Fibroblast of mammary gland (primary cell): Measurements from ENCODE around the gene HYPK.
"Not testable (repeated sequence)": the region's sequence is repeated elsewhere in the genome, so short reads cannot be mapped to it uniquely, and the experiment has no call there.

Experiments used
- DNase-seq: peaks from one replicate; pipeline ENCODE4 v3.0.0-alpha.2; 2010; ENCODE audit warnings: low read depth
- H3K4me3 ChIP-seq: 2 replicates; pipeline ENCODE4 v1.5.1; 2011; ENCODE audit warnings: low read depth, mild to moderate bottlenecking, low read length, moderate library complexity; ENCODE audit not compliant: control insufficient read depth
- TF ChIP-seq, protein P1 (sequence below): conservative IDR thresholded peaks from 2 replicates; pipeline ENCODE4 v1.5.1; 2011; ENCODE audit warnings: low read depth, low read length, inconsistent platforms; ENCODE audit not compliant: control insufficient read depth, insufficient read depth

The HYPK gene

GRCh38 chr15:43795197-43795596 is 5.2 kb upstream of the HYPK start:
- DNase-seq: no peak
- no peak overlapping the region for H3K4me3 ChIP-seq
- TF ChIP-seq, protein P1, sequence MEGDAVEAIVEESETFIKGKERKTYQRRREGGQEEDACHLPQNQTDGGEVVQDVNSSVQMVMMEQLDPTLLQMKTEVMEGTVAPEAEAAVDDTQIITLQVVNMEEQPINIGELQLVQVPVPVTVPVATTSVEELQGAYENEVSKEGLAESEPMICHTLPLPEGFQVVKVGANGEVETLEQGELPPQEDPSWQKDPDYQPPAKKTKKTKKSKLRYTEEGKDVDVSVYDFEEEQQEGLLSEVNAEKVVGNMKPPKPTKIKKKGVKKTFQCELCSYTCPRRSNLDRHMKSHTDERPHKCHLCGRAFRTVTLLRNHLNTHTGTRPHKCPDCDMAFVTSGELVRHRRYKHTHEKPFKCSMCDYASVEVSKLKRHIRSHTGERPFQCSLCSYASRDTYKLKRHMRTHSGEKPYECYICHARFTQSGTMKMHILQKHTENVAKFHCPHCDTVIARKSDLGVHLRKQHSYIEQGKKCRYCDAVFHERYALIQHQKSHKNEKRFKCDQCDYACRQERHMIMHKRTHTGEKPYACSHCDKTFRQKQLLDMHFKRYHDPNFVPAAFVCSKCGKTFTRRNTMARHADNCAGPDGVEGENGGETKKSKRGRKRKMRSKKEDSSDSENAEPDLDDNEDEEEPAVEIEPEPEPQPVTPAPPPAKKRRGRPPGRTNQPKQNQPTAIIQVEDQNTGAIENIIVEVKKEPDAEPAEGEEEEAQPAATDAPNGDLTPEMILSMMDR: no peak

DNA sequence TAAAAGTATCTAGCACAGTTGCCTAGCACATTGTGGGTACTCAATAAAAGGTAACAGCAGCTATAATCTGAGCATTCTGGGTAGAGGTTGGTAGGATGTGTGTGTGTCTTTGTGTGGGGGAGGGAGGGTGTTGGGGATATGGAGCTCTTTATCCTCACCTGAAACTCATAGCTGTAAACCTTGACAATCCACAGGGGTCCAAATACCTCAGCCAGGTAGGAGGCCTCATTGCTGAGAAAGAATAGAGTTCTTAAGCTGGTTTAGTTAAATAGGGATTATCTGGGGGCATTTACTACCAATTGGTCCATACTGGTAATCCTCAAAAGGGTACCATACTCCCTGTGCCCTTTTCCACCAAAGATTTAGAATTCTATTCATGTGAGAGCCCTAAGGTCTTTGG is 4.4 kb upstream of the HYPK start:
- TF ChIP-seq, protein P1: no peak
- no peak for DNase-seq

DNA sequence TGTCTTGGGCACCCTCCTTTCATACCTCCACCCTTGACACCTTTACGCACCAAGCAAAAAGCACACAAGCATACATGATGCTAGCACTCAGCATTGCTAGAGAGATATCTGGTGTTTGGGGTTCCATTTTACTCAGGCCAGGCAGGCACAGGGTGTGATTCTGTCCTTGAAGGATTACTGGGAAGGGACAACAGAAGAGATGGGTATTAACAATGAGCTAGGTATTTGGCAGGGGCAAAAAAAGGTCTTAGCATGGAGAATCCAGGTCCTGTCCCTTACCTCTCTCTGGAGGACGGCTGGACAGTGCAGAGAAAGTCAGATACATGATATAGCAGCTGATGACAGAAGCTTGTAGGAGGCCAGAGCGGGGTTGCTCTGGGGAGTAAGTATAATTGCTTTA is 3.8 kb upstream of the HYPK start:
- DNase-seq: no peak
- H3K4me3 ChIP-seq: no peak overlapping the region
- TF ChIP-seq, protein P1: no peak

More for the DNA sequence above, 4.4 kb upstream of the HYPK start:
- no peak overlapping the region for H3K4me3 ChIP-seq

DNA sequence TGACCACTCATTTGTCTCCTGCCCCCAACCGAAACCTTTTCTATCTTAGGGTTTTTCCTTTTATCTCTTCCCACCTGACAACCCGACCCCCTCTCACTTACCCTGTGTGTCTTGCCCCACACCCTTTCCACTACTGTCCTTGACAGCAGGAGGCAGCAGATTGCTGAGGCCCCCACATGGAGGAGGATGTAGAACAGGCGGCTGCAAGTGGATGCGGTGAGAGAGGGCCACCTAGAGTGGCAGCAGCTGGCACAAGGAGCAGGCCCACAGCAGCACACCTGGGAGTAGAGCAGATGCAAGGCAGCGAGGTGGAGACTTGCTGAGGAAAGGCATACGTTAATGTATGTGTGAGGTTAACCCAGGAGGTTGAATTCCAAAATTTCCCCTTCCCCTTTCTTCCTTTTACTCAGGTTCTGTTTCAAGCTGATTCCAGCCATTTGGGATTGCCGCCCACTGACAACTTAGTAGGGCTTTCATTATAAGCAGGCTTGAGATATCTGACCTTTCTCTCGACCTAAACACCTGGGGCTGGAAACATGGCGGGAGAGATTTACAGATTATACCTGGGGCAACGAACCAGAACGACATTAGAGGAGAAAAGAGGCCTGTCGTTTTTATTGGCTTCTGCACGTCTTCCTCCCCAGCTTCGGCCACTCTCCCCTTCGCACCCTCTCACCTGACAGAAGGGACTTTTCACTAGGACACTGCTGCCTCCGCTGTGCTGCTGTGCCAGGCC is 1.0 kb upstream of the HYPK start:
- TF ChIP-seq, protein P1: no peak
- DNase-seq: no peak
- no peak overlapping the region for H3K4me3 ChIP-seq

DNA sequence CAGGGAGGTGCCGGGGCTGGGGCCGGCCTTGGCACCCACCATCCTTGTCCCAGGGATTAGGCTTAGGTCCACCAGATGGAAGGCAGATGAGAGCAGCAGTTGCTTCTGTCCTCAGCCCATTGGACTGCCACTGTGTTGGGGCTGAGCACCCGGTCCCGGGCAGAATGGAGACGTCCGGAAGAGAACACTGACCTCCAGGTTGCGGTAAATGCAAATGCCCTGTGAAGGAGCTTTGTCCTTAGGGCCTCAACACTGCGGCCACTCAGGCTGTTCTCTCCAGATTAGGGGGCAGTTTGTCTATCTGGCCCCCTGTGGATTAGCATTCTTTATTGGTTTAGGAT is 484 bp upstream of the HYPK start, which contains the start of gene SERINC4:
Gene SERINC4, minus strand, starts transcription at position 276 of the 341 bp plus-strand sequence. Its CDS starts 234 bp downstream, at position 42.
- TF ChIP-seq, protein P1: no peak
- H3K4me3 ChIP-seq: peak within 1 kb of the TSS; percentile 99
- DNase-seq: no peak

DNA sequence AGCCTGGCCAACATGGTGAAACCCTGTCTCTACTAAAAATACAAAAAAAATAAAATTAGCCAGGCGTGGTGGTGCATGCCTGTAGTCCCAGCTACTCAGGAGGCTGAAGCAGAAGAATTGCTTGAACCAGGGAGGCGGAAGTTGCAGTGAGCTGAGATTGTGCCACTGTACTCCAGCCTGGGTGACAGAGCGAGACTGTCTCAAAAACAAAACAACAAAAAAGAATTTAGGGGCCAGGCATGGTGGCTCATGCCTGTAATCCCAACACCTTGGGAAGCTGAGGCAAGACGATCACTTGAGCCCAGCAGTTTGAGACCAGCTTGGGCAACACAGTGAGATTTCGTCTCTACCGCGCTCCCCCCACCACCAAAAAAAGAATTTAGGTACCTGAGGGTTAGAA is 2.3 kb downstream of the HYPK start:
- not testable (repeated sequence) for H3K4me3 ChIP-seq, DNase-seq

- H3K4me3 ChIP-seq: no peak overlapping the region
- TF ChIP-seq, protein P1: no peak
These were observed 8.1 kb downstream of the HYPK start for GRCh38 chr15:43808435-43808950.

More at GRCh38 chr15:43808435-43808950, 8.1 kb downstream of the HYPK start:
- DNase-seq: no peak
